NCI-H1092 (cell line): ENCODE data around the gene RIPPLY3.

Experiments
- DNase-seq: peaks from one replicate; lab custom pipeline; 2025; lab: John Stamatoyannopoulos, UW

Gene RIPPLY3

DNA sequence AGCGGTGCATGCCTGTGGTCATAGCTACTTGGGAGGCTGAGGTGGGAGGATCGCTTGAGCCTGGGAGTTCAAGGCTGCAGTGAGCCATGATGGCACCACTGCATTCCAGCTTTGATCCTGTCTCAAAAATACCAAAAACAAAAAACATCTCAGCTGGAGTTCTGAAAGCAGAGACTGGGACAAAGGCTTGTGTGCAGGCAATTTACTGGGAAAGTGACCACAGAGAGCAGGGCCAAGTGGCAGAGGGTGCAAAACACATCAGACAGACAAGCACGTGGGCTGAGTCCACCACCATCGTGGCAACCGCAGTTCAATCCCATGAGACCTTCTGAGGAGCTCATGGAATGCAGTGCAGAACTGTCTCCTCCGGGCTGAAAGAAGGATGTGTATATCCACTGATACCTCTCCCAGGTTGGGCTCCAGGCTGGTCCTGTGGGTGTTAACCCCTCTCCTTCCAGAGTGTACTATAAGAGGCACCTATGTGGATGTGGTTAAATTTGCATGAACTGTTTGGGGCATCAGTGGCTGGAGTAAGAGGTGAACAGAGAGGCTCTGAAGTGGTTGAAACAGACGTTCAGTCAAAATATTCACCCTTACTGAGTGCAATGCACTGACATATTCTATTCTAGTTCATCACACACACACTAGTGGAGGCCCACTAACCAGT, 55.6 kb downstream of the RIPPLY3 start:
- no peak for DNase-seq

GRCh38 chr21:37062593-37062935, 56.1 kb downstream of the RIPPLY3 start:
- DNase-seq = no peak

DNA sequence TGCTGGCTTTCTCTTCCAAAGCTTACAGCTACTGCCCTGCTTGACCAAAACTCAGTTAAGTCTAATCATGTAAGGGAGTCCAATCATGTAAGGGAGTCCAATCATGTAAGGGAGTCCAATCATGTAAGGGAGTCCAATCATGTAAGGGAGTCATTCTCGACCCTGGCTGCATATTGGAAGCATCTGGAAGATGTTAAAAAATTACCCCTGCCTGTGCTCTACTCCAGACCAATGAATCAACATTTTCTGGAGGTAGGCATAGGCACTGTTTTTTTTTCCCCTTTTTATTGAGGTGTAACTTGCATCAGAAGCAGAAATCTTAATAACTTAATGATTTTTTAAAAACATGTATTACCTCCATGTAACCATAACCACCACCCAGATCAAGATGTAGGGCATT, 56.9 kb downstream of the RIPPLY3 start:
- DNase-seq = no peak

GRCh38 chr21:37064841-37065240, 58.3 kb downstream of the RIPPLY3 start:
- DNase-seq = no peak

GRCh38 chr21:37065561-37066177, 59.2 kb downstream of the RIPPLY3 start:
- DNase-seq = no peak
